Prostate gland (tissue), 2 donors: Measurements from ENCODE around the gene AZIN2. TPM values are rescaled to one million over a fixed set of nuclear protein-coding genes. Genes with fewer than 3 reads are reported as not detected.

Experiments
- DNase-seq: peaks from one replicate; pipeline ENCODE4 v3.0.0-alpha.2; 2019; ENCODE audit warnings: low spot score
- H3K27ac ChIP-seq, 2 donors: fragments of 200-600 bp; sonication (generic); 2 replicates each; pipeline ENCODE4 v1.5.1; 2017 to 2019
- H3K27me3 ChIP-seq: fragments of 200-600 bp; sonication (generic); replicated peaks from 2 replicates; pipeline ENCODE4 v1.5.1; 2019; ENCODE audit not compliant: insufficient read depth
- H3K36me3 ChIP-seq, 2 donors: fragments of 200-600 bp; sonication (generic); 1 replicate in 1 of 2; 2 replicates in 1 of 2; pipeline versions ENCODE4 v1.5.1 to v1.8.1; 2017 to 2019
- H3K4me1 ChIP-seq: fragments of 200-600 bp; sonication (generic); replicated peaks from 2 replicates; pipeline ENCODE4 v1.5.1; 2019
- H3K4me3 ChIP-seq, 2 donors: fragments of 200-600 bp; sonication (generic); 2 replicates each; pipeline ENCODE4 v1.5.1; 2017 to 2019
- H3K9me3 ChIP-seq: fragments of 200-600 bp; sonication (generic); 2 replicates; pipeline ENCODE4 v1.5.1; 2017
- CTCF ChIP-seq, 4 experiments: fragments of 200-600 bp in 2 of 4; fragments of 450-650 bp in 2 of 4; sonication (generic) in 2 of 4; IDR thresholded peaks; 1 replicate in 3 of 4; 2 replicates in 1 of 4; pipeline ENCODE4 v1.5.1; 2016 to 2019; ENCODE audit warnings: antibody characterized with exemption in 4 of 4, mild to moderate bottlenecking in 2 of 4, moderate library complexity in 2 of 4
- POLR2A ChIP-seq: fragments of 450-650 bp; IDR thresholded peaks from one replicate; pipeline ENCODE4 v1.6.1; 2016; ENCODE audit warnings: antibody characterized with exemption, mild to moderate bottlenecking
- POLR2AphosphoS5 ChIP-seq: sonication (generic); formaldehyde crosslinking; IDR thresholded peaks from one replicate; pipeline ENCODE4 v1.6.1; 2017; ENCODE audit warnings: antibody characterized with exemption
- WGBS: methylation state at CpG from one replicate; pipeline ENCODE4 v1.1.5; 2018; 5-methylcytosine and 5-hydroxymethylcytosine counted together
- intact Hi-C: fragments of 100-400 bp; cut with DNase I; formaldehyde crosslinking; loops from one replicate; pipeline ENCODE4 v1.14.2; 2022
- total RNA-seq, 2 donors: library from RNA; depleted of rRNA; stranded (reverse); fragments of >200 nt; gene quantifications; one replicate each; pipeline ENCODE4 v1.1.0, GENCODE V29; 2016

The AZIN2 gene
- total RNA-seq, 2 donors from 2014 or later = 5.6 to 16.0 TPM

- H3K27me3 ChIP-seq = no peaks in the 10 kb centered on the region
- peak within 1 kb of the TSS; percentile 82 to 88 for H3K4me3 ChIP-seq
- H3K9me3 ChIP-seq = no peaks in the 10 kb centered on the region
- DNase-seq = peak; percentile 97
- peak within 1 kb of the TSS; percentile 68 to 69 for H3K27ac ChIP-seq
- intact Hi-C loops = no loop called here
- H3K4me1 ChIP-seq = no peaks in the 10 kb centered on the region
- 4% methylated on average over 52 of the region's 59 CpGs for WGBS
- TF ChIP-seq CTCF (IDR thresholded peaks at IDR 0.05) = peak in 1 of 4 experiments; percentile 8
- TF ChIP-seq POLR2A = peak; percentile 79
- peak; percentile 96 for TF ChIP-seq POLR2AphosphoS5
- H3K36me3 ChIP-seq = no peaks in the 10 kb centered on the region
Observed at GRCh38 chr1:33036526-33037503, 44.1 kb upstream of the AZIN2 start, which contains the start of gene AK2. AK2 (minus strand) TSS chr1:33036883; CDS start chr1:33036828, 55 bp downstream.

- WGBS = 66% methylated on average over 8 of the region's 8 CpGs
- intact Hi-C loops = no loop called here
Observed at GRCh38 chr1:33039840-33040239, 41.1 kb upstream of the AZIN2 start.

GRCh38 chr1:33041026-33041425 is 39.9 kb upstream of the AZIN2 start:
- Histone ChIP-seq H3K9me3 (no peaks in the 10 kb centered on the region), H3K4me3 (no peak overlapping the region), H3K27ac (no peak overlapping the region), H3K27me3 (no peaks in the 10 kb centered on the region), H3K4me1 (no peaks in the 10 kb centered on the region), H3K36me3 (no peaks in the 10 kb centered on the region)
- TF ChIP-seq CTCF (IDR thresholded peaks at IDR 0.05) = no peak
- TF ChIP-seq POLR2AphosphoS5 = no peak
- TF ChIP-seq POLR2A = no peak
- DNase-seq = no peak
- intact Hi-C loops = no loop called here
- WGBS = 76% methylated on average over 1 of the region's 1 CpG

More at GRCh38 chr1:33039840-33040239, 41.1 kb upstream of the AZIN2 start:
- TF ChIP-seq CTCF (IDR thresholded peaks at IDR 0.05) = no peak
- TF ChIP-seq POLR2AphosphoS5 = no peak
- no peak for TF ChIP-seq POLR2A
- Histone ChIP-seq H3K4me3 (no peak overlapping the region), H3K27ac (no peak overlapping the region), H3K4me1 (no peaks in the 10 kb centered on the region), H3K27me3 (no peaks in the 10 kb centered on the region), H3K9me3 (no peaks in the 10 kb centered on the region), H3K36me3 (no peaks in the 10 kb centered on the region)
- DNase-seq = no peak

- no peaks in the 10 kb centered on the region for H3K9me3 ChIP-seq
- H3K4me1 ChIP-seq = no peaks in the 10 kb centered on the region
- intact Hi-C loops = no loop called here
- no peak overlapping the region for H3K4me3 ChIP-seq
- no peak overlapping the region for H3K27ac ChIP-seq
- TF ChIP-seq POLR2AphosphoS5 (no peak), CTCF (IDR thresholded peaks at IDR 0.05) (no peak), POLR2A (no peak)
- no peaks in the 10 kb centered on the region for H3K27me3 ChIP-seq
- 0% methylated on average over 1 of the region's 1 CpG for WGBS
- H3K36me3 ChIP-seq = no peaks in the 10 kb centered on the region
- DNase-seq = no peak
Observed at GRCh38 chr1:33042831-33043230, 38.1 kb upstream of the AZIN2 start.
